ENCODE measurements around the gene NLRP12.
"Not testable (repeated sequence)": the region's sequence is repeated elsewhere in the genome, so short reads cannot be mapped to it uniquely, and the experiment has no call there.

NLRP12 gene, protein sequence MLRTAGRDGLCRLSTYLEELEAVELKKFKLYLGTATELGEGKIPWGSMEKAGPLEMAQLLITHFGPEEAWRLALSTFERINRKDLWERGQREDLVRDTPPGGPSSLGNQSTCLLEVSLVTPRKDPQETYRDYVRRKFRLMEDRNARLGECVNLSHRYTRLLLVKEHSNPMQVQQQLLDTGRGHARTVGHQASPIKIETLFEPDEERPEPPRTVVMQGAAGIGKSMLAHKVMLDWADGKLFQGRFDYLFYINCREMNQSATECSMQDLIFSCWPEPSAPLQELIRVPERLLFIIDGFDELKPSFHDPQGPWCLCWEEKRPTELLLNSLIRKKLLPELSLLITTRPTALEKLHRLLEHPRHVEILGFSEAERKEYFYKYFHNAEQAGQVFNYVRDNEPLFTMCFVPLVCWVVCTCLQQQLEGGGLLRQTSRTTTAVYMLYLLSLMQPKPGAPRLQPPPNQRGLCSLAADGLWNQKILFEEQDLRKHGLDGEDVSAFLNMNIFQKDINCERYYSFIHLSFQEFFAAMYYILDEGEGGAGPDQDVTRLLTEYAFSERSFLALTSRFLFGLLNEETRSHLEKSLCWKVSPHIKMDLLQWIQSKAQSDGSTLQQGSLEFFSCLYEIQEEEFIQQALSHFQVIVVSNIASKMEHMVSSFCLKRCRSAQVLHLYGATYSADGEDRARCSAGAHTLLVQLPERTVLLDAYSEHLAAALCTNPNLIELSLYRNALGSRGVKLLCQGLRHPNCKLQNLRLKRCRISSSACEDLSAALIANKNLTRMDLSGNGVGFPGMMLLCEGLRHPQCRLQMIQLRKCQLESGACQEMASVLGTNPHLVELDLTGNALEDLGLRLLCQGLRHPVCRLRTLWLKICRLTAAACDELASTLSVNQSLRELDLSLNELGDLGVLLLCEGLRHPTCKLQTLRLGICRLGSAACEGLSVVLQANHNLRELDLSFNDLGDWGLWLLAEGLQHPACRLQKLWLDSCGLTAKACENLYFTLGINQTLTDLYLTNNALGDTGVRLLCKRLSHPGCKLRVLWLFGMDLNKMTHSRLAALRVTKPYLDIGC

GRCh38 chr19:53824134-53824611 is at the start of gene NLRP12:
Gene NLRP12, minus strand, starts transcription at chr19:53824314. Its CDS starts 140 bp downstream, at chr19:53824174.
- DNase-seq: no peak

DNA sequence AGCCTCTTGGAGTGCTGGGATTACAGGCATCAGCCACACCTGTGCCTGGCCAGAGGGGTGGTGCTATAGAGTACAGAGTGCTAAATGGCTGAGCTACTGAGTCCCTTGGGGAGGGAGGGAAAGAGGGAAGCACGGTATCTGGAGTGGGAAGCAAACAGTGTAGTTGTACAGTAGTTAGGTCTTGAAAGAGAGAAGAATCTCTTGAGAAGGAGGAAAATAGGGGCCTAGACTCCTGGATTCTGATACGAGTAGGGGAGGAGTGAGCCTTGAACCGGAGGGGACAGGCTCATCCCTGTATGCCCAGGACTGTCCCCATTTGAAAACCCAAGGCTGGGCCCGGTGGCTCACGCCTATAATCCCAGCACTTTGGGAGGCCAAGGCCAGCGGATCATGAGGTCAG is 48.6 kb upstream of the NLRP12 start:
- DNase-seq: no peak

- DNase-seq: no peak
Observed at GRCh38 chr19:53871454-53871853, 47.3 kb upstream of the NLRP12 start.

- no peak for DNase-seq
Observed at GRCh38 chr19:53870485-53870844, 46.4 kb upstream of the NLRP12 start.

DNA sequence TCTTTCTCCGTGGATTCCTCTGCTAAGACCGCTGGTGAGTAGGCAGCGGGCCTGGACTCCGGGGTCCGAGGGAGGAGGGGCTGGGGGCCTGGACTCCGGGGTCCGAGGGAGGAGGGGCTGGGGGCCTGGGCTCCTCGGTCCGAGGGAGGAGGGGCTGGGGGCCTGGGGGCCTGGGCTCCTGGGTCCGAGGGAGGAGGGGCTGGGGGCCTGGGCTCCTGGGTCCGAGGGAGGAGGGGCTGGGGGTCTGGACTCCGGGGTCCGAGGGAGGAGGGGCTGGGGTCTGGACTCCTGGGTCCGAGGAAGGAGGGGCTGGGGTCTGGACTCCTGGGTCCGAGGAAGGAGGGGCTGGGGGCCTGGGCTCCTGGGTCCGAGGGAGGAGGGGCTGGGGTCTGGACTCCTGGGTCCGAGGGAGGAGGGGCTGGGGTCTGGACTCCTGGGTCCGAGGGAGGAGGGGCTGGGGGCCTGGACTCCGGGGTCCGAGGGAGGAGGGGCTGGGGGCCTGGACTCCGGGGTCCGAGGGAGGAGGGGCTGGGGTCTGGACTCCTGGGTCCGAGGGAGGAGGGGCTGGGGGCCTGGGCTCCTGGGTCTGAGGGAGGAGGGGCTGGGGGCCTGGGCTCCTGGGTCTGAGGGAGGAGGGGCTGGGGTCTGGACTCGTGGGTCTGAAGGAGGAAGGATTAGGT is 45.8 kb upstream of the NLRP12 start:
- DNase-seq: not testable (repeated sequence)

GRCh38 chr19:53868892-53869804 is 45.0 kb upstream of the NLRP12 start:
- no peak for DNase-seq

DNA sequence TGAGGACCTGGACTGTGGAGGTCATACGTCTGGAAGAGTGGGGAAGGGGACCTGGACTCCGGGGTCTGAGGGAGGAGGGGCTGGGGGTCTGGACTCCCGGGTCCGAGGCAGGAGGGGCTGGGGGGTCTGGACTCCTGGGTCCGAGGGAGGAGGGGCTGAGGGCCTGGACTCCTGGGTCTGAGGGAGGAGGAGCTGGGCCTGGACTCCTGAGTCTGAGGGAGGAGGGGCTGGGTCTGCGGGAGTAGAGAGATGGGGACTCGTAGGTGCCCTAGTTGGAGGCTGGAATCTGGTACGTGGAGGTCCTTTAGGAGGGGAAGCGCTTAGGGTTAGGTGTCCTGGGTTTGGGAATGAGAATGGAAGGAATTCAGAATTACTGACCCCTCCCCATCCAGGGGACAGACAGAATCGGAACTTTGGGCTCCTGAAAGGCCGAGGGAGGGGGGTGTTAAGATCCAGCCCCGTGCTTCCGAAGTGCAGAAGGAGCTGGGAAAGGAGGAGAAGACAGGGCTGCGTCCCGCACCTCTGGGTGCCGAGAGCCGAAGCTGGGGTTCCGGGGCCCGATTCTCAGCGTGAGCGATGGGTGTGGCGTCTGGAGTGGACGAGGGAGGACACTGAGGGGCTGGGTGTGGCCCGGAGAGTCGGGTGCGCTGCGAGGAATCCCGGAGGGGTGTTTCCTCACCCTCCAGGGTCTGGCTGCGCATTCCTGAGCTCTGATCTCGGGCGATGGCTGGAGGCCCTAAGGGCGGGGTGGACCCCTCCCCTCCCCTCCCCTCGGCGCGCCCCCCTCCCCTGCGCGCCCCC is 44.2 kb upstream of the NLRP12 start:
- DNase-seq: no peak

DNA sequence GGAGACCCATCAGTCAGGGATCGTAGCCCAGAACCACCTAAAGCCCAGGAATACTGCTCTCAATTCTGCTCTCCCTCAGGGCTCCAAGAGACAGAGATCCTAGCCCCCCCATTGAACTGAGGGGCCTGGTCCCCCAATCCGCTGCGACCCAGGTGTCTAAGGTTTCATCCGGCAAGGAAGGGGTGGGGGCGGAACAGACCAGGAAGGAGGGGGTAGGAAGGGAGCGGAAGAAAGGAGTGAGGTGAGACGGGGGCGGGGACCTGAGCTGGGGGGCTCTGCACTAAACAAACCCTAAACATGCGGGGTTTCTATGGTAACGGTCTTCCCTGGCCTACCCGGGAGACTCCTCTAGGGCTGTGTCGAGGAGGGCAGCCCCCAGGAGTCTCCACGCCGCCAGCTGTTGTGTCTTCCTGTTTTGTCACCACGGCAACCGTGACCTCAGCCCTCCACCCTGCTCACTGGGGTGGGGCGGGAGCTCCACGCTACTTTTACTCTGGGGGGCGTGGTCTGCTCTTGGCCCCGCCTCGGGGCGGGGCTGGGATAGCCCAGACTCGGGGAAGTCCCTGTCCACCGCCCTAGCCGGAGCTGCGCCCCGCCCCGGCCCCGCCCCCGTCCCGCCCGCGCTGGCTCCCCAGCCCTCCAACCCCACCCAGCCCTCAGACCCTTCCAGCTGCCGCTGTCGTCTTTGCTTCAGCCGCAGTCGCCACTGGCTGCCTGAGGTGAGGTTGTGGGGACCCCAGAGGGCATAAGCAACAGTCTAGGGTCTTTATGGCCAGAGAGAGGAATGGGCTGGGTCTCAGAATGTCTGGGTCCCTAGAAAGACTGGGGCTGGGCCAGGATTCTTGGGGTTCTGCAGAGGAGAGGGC is 43.3 kb upstream of the NLRP12 start, which contains the start of gene MYADM:
Gene MYADM (plus strand): TSS at position 659 of the 866 bp plus-strand sequence. CDS start 5,647 bp downstream, outside the sequence.
- DNase-seq: no peak

- DNase-seq: no peak
Observed at GRCh38 chr19:53866865-53867224, 42.7 kb upstream of the NLRP12 start.

DNA sequence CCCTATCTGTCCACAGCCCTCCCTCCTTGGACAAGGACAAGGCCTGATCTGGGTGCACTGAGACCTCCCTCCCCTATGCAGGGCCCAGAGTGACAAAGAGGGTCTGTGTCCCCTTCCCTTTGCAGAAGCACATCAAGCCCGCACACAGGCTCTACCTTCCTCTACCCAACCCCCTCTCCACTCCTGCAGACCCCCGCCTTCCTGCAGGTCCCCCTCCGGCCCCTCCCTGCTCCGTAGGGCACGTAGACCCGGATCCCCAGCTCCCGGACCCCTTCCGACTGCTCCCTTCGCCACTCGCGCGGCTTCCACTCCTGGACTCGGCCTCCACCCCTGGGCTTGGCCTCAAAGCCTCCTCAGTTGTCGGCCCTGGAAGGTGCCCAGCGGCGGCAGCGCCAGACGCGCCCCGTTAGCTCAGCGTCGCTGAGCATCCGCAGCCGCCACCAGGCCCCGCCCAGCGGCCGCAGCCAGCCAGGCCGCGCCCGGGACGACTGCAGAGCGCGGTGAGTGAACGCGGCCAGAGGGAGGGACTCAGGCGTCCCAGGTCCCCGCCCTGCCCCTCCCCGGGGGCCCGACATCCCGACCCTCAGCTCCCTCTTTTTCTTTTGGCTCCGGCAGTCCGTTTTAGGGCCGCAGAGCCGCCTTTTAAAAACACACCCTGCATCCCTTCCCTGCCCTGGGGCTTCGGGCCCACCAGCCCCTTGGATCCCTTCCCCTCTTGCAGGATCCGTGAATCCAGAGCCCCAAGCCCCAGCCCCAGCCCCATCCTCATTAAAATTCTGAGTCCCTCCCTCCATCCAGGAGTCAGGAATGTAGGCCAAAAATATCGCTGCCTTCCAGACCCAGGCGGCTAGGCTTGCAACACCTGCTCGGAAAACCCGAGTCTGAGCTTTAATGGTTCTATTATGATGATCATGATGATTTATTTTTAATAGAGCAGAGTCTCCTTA is 42.1 kb upstream of the NLRP12 start:
- DNase-seq: no peak

DNA sequence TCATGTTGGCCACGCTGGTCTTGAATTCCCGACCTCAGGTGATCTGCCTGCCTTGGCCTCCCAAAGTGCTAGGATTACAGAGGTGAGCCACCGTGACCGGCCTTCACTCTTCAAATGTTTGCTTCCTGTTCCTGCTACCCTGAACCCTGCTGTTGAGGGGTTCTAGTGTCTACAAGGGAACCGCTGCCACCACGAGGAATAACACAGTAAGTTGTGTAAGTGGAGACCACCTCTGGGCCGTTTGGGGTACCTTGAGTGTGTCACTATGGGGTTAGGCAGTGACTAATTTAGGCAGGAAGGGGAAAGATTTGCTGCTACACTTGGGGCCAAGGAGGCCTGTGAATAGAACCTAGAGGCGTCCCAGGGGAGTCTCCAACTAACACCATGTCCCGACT is 41.4 kb upstream of the NLRP12 start:
- DNase-seq: no peak

- no peak for DNase-seq
Observed at GRCh38 chr19:53864308-53864836, 40.3 kb upstream of the NLRP12 start.

- no peak for DNase-seq
Observed at GRCh38 chr19:53853707-53854106, 29.6 kb upstream of the NLRP12 start.

GRCh38 chr19:53849237-53849676 is 25.1 kb upstream of the NLRP12 start:
- DNase-seq: no peak

GRCh38 chr19:53847555-53847954 is 23.4 kb upstream of the NLRP12 start:
- DNase-seq: no peak

DNA sequence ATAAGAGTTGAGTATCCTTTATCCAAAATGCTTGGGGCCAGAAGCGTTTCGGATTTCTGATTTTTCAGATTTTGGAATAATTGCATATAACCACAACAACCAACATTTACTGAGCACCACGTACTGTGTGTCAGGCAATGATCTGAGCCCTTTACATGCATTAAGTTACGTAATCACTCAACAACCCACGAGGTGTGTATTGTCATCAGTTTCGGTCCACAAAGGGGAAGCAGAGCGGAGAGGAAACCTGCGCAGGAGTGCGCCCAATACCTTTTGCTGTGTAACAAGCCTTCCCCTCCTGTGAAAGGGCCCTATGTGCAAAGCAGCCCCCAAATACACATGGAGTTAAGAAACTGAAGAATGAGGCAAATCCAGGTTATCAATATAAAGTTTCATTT is 20.7 kb upstream of the NLRP12 start:
- DNase-seq: no peak

GRCh38 chr19:53840914-53841313 is 16.8 kb upstream of the NLRP12 start:
- not testable (repeated sequence) for DNase-seq

DNA sequence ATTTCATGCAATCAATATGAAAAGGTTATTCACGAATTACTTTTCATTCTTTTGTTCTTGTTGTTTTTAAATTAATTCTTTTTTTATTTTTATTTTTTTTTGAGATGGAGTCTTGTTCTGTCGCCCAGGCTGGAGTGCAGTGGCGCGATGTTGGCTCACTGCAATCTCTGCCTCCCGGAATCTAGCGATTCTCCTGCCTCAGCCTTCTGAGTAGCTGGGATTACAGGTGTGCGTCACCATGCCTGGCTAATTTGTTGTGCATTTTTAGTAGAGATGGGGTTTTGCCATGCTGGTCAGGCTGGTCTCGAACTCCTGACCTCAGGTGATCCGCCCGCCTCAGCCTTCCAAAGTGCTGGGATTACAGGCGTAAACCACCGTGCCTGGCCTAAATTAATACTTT is 16.1 kb upstream of the NLRP12 start:
- DNase-seq: not testable (repeated sequence)

All from NCI-H1105 treated with DMSO at 0.1 percent for 48 hours (cell line).